Measurements from ENCODE around the gene APRT. TPM values are rescaled to one million over a fixed set of nuclear protein-coding genes. Genes with fewer than 3 reads are reported as not detected.
"Not testable (repeated sequence)": the region's sequence is repeated elsewhere in the genome, so short reads cannot be mapped to it uniquely, and the experiment has no call there.

Gene APRT
- total RNA-seq, 1 donor from 2014 or later: 116 TPM

GRCh38 chr16:88777471-88778270 lies 34.1 kb downstream of the APRT start:
- Mint-ChIP-seq H3K27ac (ENCODE audit: unreplicated experiment) (no peak overlapping the region), H3K36me3 (ENCODE audit: low read depth) (no peaks in the 10 kb centered on the region), H3K4me1 (peaks cover under 1% of the 10 kb centered on the region)

GRCh38 chr16:88775825-88776224 lies 35.9 kb downstream of the APRT start:
- Mint-ChIP-seq H3K9me3 (no peaks in the 10 kb centered on the region), H3K36me3 (ENCODE audit: low read depth) (no peaks in the 10 kb centered on the region), H3K27ac (ENCODE audit: unreplicated experiment) (no peak overlapping the region), H3K4me3 (no peak overlapping the region), H3K4me1 (no peaks in the 10 kb centered on the region), H3K27me3 (ENCODE audit: low read depth) (no peaks in the 10 kb centered on the region)
- no peak for DNase-seq (ENCODE audit: low read depth, low spot score)
- TF ChIP-seq CTCF (conservative IDR thresholded peaks at IDR 0.05): no peak

More at GRCh38 chr16:88777471-88778270, 34.1 kb downstream of the APRT start:
- Mint-ChIP-seq H3K27me3 (ENCODE audit: low read depth) (peaks cover 10% of the 10 kb centered on the region), H3K4me3 (no peak overlapping the region), H3K9me3 (no peaks in the 10 kb centered on the region)
- no peak for DNase-seq (ENCODE audit: low read depth, low spot score)
- no peak for TF ChIP-seq CTCF (conservative IDR thresholded peaks at IDR 0.05)

DNA sequence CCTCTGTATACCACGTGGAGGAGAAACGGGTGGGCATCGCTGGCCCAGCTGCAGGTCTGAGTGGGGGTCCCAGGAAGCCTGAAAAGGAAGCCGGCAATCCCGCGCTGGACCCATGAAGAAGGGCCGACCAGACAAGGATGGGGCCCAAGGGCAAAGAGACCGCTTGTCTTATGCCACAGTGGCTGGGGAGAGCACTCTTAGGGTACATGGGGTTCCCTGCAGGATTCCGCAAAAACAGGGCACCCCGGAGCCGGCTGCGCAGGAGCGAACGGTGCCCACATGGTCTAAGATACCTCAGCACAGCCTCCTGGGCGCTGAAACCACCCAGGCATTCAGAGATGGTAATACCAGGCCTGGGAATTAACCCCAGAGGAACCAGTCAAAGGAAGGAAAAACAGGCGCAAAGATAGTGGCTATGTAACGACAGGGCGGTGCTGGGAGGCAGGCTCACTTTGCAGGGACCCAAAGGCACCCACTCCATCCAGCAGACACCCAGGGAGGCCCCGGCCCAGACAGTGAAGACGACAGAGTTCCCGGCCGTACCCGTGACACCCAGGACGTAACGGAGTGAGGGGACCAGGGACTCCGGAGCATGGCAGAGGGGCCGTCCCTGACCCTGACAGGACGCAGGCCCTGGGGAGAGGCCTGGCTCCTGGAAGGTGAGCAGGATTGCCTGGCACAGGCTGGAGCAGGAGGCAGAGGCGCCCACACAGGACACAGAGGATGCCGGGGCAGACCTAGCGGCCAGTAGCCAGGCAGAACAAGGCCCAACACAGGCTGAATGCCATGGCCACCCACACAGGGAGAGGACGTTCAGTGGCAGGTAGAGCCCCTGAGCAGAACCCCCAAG lies 37.0 kb downstream of the APRT start:
- DNase-seq (ENCODE audit: low read depth, low spot score): no peak
- no peak overlapping the region for H3K27ac Mint-ChIP-seq (ENCODE audit: unreplicated experiment)
- no peaks in the 10 kb centered on the region for H3K27me3 Mint-ChIP-seq (ENCODE audit: low read depth)
- no peaks in the 10 kb centered on the region for H3K36me3 Mint-ChIP-seq (ENCODE audit: low read depth)
- TF ChIP-seq CTCF (conservative IDR thresholded peaks at IDR 0.05): no peak
- H3K4me1 Mint-ChIP-seq: no peaks in the 10 kb centered on the region
- H3K4me3 Mint-ChIP-seq: no peak overlapping the region
- H3K9me3 Mint-ChIP-seq: no peaks in the 10 kb centered on the region

GRCh38 chr16:88773812-88774291 lies 37.9 kb downstream of the APRT start:
- Mint-ChIP-seq H3K36me3 (ENCODE audit: low read depth) (no peaks in the 10 kb centered on the region), H3K4me3 (no peak overlapping the region), H3K4me1 (no peaks in the 10 kb centered on the region), H3K9me3 (no peaks in the 10 kb centered on the region), H3K27ac (ENCODE audit: unreplicated experiment) (no peak overlapping the region), H3K27me3 (ENCODE audit: low read depth) (no peaks in the 10 kb centered on the region)
- no peak for TF ChIP-seq CTCF (conservative IDR thresholded peaks at IDR 0.05)
- DNase-seq (ENCODE audit: low read depth, low spot score): no peak

- Mint-ChIP-seq H3K27me3 (ENCODE audit: low read depth) (no peaks in the 10 kb centered on the region), H3K27ac (ENCODE audit: unreplicated experiment) (no peak overlapping the region), H3K9me3 (no peaks in the 10 kb centered on the region), H3K36me3 (ENCODE audit: low read depth) (no peaks in the 10 kb centered on the region), H3K4me3 (no peak overlapping the region), H3K4me1 (no peaks in the 10 kb centered on the region)
- no peak for TF ChIP-seq CTCF (conservative IDR thresholded peaks at IDR 0.05)
- DNase-seq (ENCODE audit: low read depth, low spot score): no peak
These were observed 38.6 kb downstream of the APRT start for GRCh38 chr16:88772871-88773811.

DNA sequence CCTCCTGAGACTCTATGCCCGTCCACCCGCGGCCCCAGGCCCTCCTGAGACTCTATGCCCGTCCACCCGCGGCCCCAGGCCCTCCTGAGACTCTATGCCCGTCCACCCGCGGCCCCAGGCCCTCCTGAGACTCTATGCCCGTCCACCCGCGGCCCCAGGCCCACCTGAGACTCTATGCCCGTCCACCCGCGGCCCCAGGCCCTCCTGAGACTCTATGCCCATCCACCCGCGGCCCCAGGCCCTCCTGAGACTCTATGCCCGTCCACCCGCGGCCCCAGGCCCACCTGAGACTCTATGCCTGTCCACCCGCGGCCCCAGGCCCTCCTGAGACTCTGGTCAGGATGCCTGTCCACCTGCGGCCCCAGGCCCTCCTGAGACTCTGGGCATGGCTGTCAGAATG lies 39.9 kb downstream of the APRT start:
- not testable (repeated sequence) for H3K36me3 Mint-ChIP-seq (ENCODE audit: low read depth); H3K9me3 Mint-ChIP-seq; H3K4me3 Mint-ChIP-seq; H3K4me1 Mint-ChIP-seq; DNase-seq (ENCODE audit: low read depth, low spot score); H3K27ac Mint-ChIP-seq (ENCODE audit: unreplicated experiment); H3K27me3 Mint-ChIP-seq (ENCODE audit: low read depth)

Measured in neural crest cell (in vitro differentiated cells).